NB4 (cell line): ENCODE data around the gene DICER1.

Experiments used
- DNase-seq: peaks from one replicate; pipeline ENCODE4 v3.0.0; 2010; ENCODE audit warnings: low read depth
- H3K4me3 ChIP-seq: one replicate; pipeline ENCODE4 v1.5.1; 2011; ENCODE audit warnings: mild to moderate bottlenecking, low read depth, low read length, moderate library complexity
- CTCF ChIP-seq: IDR thresholded peaks from one replicate; pipeline ENCODE4 v1.5.1; 2012; ENCODE audit warnings: low read depth, low read length
- MAX ChIP-seq: IDR thresholded peaks from 2 replicates; pipeline ENCODE4 v1.6.1; 2011; ENCODE audit warnings: low read depth, low read length
- MYC ChIP-seq: IDR thresholded peaks from 2 replicates; pipeline ENCODE4 v1.6.1; 2011; ENCODE audit warnings: low read depth, low read length
- POLR2A ChIP-seq: IDR thresholded peaks from 2 replicates; pipeline ENCODE4 v1.6.1; 2011; ENCODE audit warnings: mild to moderate bottlenecking; ENCODE audit not compliant: insufficient read length; ENCODE audit errors: extremely low read depth

DICER1 gene

GRCh38 chr14:95085321-95085720 lies 72.0 kb downstream of the DICER1 start:
- no peak for DNase-seq
- TF ChIP-seq MYC (no peak), CTCF (no peak), MAX (no peak), POLR2A (no peak)
- no peak overlapping the region for H3K4me3 ChIP-seq

- no peak overlapping the region for H3K4me3 ChIP-seq
- DNase-seq = no peak
- TF ChIP-seq MYC = no peak
- no peak for TF ChIP-seq POLR2A
- TF ChIP-seq MAX = no peak
- no peak for TF ChIP-seq CTCF
Measured at GRCh38 chr14:95078867-95079266, 78.5 kb downstream of the DICER1 start.

- no peak for TF ChIP-seq POLR2A
- TF ChIP-seq MYC = no peak
- TF ChIP-seq CTCF = no peak
- TF ChIP-seq MAX = no peak
- H3K4me3 ChIP-seq = no peak overlapping the region
- no peak for DNase-seq
Measured at GRCh38 chr14:95077345-95077744, 80.0 kb downstream of the DICER1 start.

GRCh38 chr14:95075789-95076188 lies 81.5 kb downstream of the DICER1 start:
- H3K4me3 ChIP-seq = no peak overlapping the region
- no peak for TF ChIP-seq POLR2A
- no peak for TF ChIP-seq MAX
- TF ChIP-seq MYC = no peak
- no peak for DNase-seq

GRCh38 chr14:95073947-95074346 lies 83.4 kb downstream of the DICER1 start:
- no peak overlapping the region for H3K4me3 ChIP-seq
- DNase-seq = no peak
- TF ChIP-seq MAX (no peak), MYC (no peak), CTCF (no peak), POLR2A (no peak)

- no peak overlapping the region for H3K4me3 ChIP-seq
- no peak for DNase-seq
- TF ChIP-seq MAX (no peak), MYC (no peak), CTCF (no peak), POLR2A (no peak)
Measured at GRCh38 chr14:95072310-95072905, 84.9 kb downstream of the DICER1 start.
